NCI-H2196 (cell line): Measurements from ENCODE around the gene TERT.

ENCODE experiments used
- DNase-seq: peaks from one replicate; lab custom pipeline; 2025; ENCODE audit not compliant: unreplicated experiment; lab: John Stamatoyannopoulos, UW

TERT gene

DNA sequence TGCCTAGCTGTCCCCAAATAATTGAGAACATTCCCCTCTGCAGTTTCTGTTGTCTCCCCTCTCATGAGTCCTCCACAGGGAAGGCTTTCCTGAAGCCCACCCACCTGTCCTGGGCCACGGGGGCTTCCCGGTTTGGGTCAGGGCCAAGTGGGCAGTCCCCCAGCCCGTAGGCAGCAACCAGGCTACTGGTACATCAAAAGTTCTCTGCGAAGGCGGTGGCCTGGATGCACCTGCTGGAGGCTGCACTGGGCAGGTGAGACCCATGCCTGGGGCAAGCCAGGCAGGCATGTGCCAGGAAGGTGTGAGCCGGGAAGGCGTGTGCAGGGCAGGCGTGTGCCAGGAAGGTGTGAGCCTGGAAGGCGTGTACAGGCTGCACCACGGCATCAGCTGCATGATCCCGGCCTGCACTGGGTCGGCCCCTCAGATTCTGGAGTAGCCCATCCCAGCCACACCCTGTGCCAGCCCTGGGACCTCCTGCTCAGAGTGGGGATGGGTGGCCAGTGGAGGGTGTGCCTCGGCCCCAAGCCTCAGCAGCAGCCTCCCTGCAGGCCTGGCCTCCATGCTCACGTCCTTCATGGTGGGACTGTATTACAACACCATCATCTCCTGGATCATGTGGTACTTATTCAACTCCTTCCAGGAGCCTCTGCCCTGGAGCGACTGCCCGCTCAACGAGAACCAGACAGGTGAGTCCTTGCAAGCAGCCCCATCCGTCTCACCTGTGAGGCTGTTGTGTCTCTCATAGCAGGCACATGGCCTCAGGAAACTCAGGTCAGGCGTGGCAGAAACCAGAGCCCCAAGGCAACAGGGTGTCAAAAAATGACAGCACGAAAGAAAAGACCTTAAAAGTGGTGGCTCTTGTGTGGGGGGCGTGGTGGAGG lies 84.7 kb downstream of the TERT start:
- no peak for DNase-seq

DNA sequence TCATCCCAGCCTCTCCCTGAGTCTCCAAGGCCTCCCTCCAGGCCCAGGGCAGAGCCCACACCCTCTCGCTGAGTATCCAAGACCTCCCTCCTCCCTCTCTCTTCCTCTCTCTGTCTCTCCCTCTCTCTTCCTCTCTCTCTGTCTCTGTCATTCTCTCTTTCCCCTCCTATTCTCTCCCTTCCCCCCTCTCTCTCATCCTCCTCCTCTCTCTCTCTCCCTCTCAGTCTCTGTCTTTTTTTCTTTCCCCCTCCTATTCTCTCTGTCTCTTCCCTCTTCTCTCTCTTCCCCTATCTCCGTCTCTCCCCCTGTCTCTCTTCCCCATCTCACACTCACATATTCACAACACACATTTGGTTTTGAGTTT lies 85.4 kb downstream of the TERT start:
- no peak for DNase-seq

DNA sequence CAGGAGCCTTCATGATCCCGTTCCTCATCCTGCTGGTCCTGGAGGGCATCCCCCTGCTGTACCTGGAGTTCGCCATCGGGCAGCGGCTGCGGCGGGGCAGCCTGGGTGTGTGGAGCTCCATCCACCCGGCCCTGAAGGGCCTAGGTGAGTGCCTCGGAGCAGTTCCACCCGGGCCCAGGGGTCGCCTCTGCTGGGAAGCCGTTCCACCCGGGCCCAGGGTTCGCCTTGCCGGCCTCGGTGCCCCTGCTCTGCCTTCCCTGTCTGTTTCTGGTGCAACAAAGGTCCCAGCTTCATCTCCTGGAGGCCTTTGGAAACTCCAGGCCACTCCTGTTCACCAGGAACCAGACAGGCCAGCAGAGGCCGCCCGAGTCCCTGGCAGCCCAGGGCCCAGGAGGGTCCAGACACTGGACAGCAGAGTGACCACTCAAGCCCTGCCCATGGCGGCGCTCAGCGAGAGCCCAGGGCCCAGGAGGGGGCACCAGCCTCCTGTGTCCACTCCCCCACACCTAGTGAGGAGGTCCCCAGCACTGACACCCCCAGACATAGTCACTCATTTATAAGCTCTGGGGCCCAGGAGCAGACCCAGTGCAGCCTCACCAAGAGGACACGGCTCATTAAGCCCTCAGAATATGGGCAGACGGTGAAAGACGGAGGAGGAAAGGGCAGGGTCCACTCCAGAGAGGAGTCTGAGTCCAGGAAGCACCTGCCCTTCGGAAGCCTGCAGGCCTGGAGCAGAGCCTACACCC lies 86.0 kb downstream of the TERT start:
- peak; percentile 75 for DNase-seq

DNA sequence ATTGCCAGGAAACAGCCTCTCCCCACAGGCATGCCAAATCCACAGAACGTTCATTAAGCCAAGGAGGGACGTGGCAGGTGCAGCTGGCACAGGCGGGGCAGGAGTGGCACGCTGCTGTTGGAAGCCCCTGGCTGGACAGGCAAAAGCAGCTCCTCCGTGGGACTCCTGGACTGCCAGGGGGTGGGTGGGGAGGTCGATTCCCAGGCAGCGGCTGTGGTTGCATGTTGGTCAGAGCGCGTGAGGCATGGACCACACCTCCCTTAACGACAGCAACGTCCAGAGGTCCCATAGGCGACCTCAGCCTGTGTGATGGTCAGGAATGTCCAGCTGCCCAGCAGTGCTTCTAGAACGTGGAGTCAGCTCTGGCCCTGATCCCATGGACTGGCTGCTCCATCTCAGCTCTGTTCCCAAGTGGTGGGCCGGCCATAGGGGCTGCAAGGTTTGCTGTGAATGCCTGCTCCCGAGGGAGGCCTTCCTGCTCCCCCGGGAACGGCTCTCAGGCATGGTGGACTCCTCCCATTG lies 86.6 kb downstream of the TERT start:
- no peak for DNase-seq

DNA sequence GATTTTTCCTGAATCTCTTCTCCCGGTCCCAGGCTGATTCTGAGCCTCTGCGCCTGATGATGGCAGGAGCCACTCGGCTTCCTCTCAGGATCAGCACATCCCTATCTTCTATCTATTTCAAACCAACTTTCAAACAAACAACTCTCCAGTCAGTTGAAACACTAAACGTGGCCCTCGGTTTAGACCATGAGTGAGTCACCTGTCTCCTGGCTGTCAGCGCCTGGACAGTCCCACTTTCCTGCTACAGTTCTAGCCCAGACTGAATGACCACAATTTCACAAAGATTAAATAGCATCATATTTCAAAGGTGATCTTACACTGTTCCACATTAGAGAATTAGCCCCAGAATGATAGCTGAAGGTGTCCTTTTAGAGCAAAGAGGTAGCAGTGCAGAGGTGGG lies 87.3 kb downstream of the TERT start:
- no peak for DNase-seq

DNA sequence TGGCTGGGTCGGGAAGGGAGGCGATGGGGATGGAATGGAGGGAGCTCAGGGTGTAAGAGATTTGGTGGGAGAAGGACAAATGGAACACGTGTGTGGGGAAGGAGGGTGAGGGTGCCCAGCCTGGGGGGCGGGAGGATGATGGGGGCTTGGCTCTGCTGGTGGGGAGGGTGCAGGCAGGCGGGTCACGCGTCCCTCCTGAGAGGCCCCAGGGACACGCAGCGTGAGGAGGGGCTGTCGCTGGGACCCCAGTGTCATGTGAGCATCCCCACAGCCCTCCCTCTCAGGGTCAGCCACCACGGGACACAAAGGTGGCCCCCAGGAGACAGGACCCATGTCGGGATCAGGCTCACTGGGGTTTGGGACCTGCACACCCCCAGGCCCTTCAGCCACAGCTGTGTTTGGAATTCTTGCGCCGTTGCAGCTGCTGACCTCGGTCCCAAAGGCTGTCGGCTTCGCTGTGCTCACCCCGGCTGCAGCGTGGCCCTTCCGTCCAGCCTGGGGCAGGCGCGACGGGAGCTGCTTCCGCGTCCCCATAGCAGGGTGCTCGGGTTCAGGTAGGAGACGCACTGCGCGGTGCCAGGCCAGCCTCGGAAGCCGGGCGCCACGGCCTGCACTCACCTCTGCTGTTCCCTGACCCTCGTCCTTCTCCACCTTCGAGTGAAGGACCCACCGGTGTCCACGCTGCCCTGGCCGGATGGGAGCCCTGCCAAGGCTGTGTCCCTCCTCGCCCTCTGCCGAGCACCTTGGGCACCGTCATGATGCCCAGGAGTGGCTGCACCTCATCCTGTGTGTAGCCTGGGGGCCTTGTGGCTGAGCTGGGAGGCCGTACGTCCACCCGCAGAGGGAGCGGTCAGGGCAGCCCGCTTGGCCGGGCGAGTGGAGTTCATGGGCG lies 88.1 kb downstream of the TERT start:
- DNase-seq, result no peak

DNA sequence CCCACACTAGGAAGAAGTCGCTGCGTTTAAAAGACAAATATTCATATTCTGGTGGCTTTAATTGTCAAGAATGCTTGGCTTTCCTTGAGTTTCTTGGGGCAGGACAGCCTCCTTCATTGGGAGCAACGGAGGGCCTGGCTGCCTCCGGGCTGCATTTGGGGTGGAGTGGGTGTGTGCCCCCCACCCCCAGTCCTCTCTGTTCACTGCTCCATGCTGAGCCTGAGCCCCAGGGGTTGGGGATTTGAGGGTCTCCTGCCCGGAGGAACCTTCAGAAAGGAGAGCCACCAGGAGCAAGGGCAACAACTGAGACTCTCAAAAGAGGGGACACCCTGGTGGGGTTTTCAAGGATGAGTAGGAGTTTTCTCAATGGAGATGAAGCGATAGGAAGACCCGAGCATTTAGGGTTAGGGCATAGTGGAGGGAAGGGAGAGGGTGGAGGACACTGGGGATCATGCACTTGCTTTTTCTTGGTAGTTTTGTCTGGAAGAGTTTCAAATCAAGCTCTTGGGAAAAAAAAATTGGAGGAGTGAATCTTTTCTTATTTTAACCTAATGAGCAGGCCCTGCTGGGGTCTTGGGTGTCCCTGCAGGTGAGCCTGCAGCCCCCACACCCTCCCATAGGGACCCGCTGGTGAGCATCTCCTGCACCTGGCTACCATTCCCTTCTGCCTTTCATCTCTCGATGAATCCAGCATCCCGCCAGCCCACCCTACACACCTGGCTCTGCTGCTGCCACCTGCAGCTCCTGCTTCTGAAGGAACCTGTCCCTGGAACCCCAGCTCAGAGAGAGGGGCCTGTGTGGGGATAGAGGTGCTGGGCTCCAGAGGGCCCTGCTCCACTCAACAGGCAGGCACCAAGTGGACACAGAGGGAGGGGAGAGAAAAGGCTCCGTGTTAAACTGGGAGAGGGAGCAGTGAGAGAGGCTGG lies 89.3 kb downstream of the TERT start:
- no peak for DNase-seq

DNA sequence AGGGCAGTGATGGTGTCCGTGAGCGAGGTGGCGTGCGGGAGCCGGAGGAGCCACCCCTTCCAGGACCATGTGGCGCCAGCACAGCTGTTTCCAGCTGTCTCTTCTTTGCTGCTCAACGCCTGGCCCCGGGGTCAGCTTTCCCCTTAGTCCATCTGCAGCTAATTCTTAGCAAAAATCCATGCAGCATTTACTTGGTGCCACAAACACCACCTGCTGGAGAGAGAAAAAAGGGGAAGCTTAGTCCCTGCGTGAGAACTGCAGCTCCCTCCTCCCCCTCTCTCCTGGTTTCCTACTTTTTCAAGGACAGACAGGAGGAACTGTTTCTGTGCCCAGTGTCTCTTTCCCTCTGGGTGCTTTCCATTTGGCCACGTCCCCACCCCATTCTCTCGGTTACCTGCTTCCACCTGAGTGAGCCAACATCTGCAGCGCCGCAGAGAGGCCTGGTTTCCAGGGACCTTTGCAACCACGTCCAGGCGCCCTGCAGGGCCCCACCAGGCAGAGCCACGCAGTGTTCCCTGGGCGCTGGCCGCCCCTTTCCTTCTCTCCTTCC lies 90.1 kb downstream of the TERT start:
- DNase-seq, result peak; percentile 60

DNA sequence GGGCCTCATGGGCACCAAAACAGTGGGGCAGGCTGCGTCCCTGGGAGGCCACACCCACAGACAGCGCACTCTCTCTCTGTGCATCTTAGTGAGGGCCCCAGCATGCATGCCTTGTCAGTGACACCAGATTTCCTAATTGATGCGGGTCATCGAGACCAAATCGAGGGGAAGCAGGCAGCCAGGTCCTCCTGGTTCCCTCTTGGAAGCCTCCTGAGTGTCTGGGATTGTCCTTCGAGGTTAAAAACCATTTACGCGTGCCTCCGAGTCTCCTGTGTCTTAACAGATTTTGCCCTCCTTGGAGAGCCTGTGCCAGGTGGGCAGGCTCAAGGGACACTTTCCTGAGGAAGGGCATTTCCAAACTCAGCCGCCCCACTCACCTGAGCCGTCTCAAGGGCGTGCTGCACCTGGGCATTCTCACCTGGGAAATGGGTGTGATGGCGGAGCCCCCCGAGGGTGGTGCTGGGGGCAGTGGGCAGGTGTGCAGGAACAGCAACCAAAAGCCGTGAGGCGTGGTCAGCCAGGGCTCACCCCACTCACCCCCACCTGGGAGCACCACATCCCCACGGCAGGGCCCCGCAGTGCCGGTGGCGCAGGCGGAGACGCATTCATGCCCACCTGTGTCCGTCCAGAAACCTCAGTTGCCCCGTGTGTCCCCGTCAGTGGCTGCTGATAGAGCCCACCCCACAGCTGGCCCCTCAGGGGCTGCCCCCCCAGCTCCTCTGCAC lies 90.7 kb downstream of the TERT start:
- no peak for DNase-seq

DNA sequence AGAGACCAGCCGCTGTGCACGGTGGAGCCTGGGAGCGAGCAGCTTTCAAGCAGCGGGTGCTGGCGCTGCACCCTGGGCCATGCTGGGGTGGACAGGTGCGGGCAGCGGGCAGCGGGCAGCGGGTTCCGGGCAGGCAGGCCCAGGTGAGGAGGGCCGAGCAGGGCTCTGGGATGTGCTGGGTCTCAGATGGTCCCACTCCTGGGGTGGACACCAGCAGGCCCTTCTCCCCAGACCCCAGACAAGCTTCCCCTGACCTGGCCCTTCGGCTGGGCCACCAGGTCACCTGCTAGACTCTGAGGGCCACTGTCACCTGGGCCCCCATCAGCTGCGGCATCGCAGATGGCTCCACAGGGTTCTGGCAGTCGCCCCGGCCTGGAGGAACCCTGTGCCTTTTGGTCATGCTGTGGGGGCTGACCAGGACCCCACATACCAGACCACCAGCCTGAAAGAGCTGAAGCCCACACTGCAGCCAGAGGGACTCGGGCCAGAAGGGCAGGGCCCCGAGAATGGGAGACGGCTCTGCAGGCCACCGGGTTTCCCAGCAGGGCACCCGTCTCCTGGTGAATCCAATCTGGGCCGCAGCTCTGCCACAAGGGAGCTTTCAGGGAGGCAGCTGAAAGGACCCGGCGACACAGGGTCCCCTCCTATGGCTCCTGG lies 91.4 kb downstream of the TERT start:
- DNase-seq, result no peak
